ENCODE data around the gene RASD2. TPM values are rescaled to one million over a fixed set of nuclear protein-coding genes. Genes with fewer than 3 reads are reported as not detected.
A peak's percentile ranks its signal among the peaks of the same experiment; 100 is the strongest.

Gene RASD2
- total and polyA plus RNA-seq, 7 donors, result 2.0 to 6.1 (median 3.5) TPM

GRCh38 chr22:35586771-35587170 lies 46.1 kb downstream of the RASD2 start:
- Histone ChIP-seq H3K27ac (peak overlapping the region; percentile 97), H3K9me3 (no peaks in the 10 kb centered on the region), H3K4me3 (no peak overlapping the region), H3K36me3 (ENCODE audit: insufficient read depth in 1 of 2, low read depth in 1 of 2) (no peaks in the 10 kb centered on the region), H3K4me1 (peaks cover 45% of the 10 kb centered on the region), H3K27me3 (ENCODE audit: insufficient read depth in 3 of 3, low read length in 2 of 3) (no peaks in the 10 kb centered on the region)
- ATAC-seq (no peak), DNase-seq (no peak)
- TF ChIP-seq, protein P1, sequence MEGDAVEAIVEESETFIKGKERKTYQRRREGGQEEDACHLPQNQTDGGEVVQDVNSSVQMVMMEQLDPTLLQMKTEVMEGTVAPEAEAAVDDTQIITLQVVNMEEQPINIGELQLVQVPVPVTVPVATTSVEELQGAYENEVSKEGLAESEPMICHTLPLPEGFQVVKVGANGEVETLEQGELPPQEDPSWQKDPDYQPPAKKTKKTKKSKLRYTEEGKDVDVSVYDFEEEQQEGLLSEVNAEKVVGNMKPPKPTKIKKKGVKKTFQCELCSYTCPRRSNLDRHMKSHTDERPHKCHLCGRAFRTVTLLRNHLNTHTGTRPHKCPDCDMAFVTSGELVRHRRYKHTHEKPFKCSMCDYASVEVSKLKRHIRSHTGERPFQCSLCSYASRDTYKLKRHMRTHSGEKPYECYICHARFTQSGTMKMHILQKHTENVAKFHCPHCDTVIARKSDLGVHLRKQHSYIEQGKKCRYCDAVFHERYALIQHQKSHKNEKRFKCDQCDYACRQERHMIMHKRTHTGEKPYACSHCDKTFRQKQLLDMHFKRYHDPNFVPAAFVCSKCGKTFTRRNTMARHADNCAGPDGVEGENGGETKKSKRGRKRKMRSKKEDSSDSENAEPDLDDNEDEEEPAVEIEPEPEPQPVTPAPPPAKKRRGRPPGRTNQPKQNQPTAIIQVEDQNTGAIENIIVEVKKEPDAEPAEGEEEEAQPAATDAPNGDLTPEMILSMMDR (IDR thresholded peaks at IDR 0.05), result no peak
- intact Hi-C loops (cut with DNase I), result loop anchor here (2.0 kb wide), 2 partner anchors 36 to 236 kb away; no protein-coding TSS in a partner anchor

DNA sequence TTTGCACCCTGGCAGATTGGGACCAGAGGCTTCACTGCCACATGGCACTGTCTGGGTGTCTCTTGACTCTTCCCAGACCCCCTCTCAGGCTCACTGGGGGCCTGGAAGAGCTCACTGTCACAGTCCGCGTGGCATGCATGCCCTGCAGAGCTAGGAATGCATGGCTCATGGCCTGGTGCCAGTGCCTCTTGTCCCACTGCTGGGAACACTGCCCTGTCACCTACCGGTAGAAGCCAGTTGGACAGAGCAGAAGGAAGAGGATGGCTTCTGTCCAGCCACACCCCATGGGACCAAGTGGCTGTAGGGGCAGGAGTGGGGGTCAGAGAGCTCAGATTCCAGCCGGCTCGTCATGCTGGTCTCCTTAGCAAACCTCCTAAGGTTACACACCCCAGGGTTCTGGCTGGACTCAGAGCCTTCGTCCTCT lies 46.8 kb downstream of the RASD2 start:
- peak overlapping the region; percentile 11 for H3K4me3 ChIP-seq
- ATAC-seq (peak; percentile 63 to 70 (median 67)), DNase-seq (peak; percentile 86 to 94)
- TF ChIP-seq, protein P1 (IDR thresholded peaks at IDR 0.05), result no peak
- intact Hi-C loops (cut with DNase I), result loop anchor here (2.0 kb wide), 2 partner anchors 35 to 237 kb away; no protein-coding TSS in a partner anchor
- 19 to 23% (median 21%) methylated on average over 6 of the region's 6 CpGs for WGBS, 3 donors
- peak overlapping the region; percentile 97 for H3K27ac ChIP-seq
- no peaks in the 10 kb centered on the region for H3K9me3 ChIP-seq
- H3K36me3 ChIP-seq (ENCODE audit: insufficient read depth in 1 of 2, low read depth in 1 of 2), result no peaks in the 10 kb centered on the region
- H3K4me1 ChIP-seq, result peaks cover 52% of the 10 kb centered on the region
- H3K27me3 ChIP-seq (ENCODE audit: insufficient read depth in 3 of 3, low read length in 2 of 3), result no peaks in the 10 kb centered on the region

GRCh38 chr22:35587896-35588295 lies 47.3 kb downstream of the RASD2 start:
- 29 to 40% (median 31%) methylated on average over 5 of the region's 5 CpGs for WGBS, 3 donors
- ATAC-seq (no peak), DNase-seq (no peak)
- TF ChIP-seq, protein P1 (IDR thresholded peaks at IDR 0.05), result no peak
- intact Hi-C loops (cut with DNase I), result loop anchor here (2.0 kb wide), 2 partner anchors 35 to 237 kb away; no protein-coding TSS in a partner anchor
- Histone ChIP-seq H3K4me3 (peak overlapping the region; percentile 11), H3K4me1 (peaks cover 56% of the 10 kb centered on the region), H3K36me3 (ENCODE audit: insufficient read depth in 1 of 2, low read depth in 1 of 2) (no peaks in the 10 kb centered on the region), H3K27me3 (ENCODE audit: insufficient read depth in 3 of 3, low read length in 2 of 3) (no peaks in the 10 kb centered on the region), H3K27ac (peak overlapping the region; percentile 97), H3K9me3 (no peaks in the 10 kb centered on the region)

- Histone ChIP-seq H3K4me3 (no peak overlapping the region), H3K4me1 (peaks cover 63% of the 10 kb centered on the region), H3K9me3 (no peaks in the 10 kb centered on the region), H3K27ac (peak overlapping the region; percentile 97), H3K27me3 (ENCODE audit: insufficient read depth in 3 of 3, low read length in 2 of 3) (no peaks in the 10 kb centered on the region), H3K36me3 (ENCODE audit: insufficient read depth in 1 of 2, low read depth in 1 of 2) (no peaks in the 10 kb centered on the region)
- TF ChIP-seq, protein P1 (IDR thresholded peaks at IDR 0.05), result no peak
- ATAC-seq, result peak; percentile 73 to 79 (median 77)
- 26 to 40% (median 28%) methylated on average over 11 of the region's 11 CpGs for WGBS, 3 donors
- DNase-seq, result peak; percentile 84 to 92
- intact Hi-C loops (cut with DNase I), result no loop called here
These were observed 48.6 kb downstream of the RASD2 start for GRCh38 chr22:35589071-35589755.
